GM10248 (cell line): Measurements from ENCODE around the gene INPP4B.

Source experiments
- CTCF ChIA-PET: fragments of 300-600 bp; sonication (Branson Sonifier 250); formaldehyde crosslinking; extraction: SDS; loops from one replicate; lab custom pipeline; 2021; ENCODE audit warnings: antibody characterized with exemption; lab: Yijun Ruan, JAX
- POLR2A ChIA-PET: fragments of 350-650 bp; sonication (Branson Sonifier 250); formaldehyde crosslinking; extraction: SDS; loops from one replicate; lab custom pipeline; 2020; ENCODE audit warnings: antibody characterized with exemption; lab: Yijun Ruan, JAX
- DNase-seq: peaks from one replicate; pipeline ENCODE4 v3.0.0; 2012; ENCODE audit errors: extremely low spot score
- CTCF ChIP-seq: IDR thresholded peaks from 2 replicates; pipeline ENCODE4 v1.5.1; 2012; ENCODE audit warnings: mild to moderate bottlenecking, low read depth; ENCODE audit errors: extremely low read depth, missing control alignments, control extremely low read depth

Gene INPP4B

GRCh38 chr4:142701017-142701416 lies 145.1 kb downstream of the INPP4B start:
- TF ChIP-seq CTCF, result no peak
- POLR2A ChIA-PET, result no interaction called here
- no peak for DNase-seq
- CTCF ChIA-PET, result no interaction called here

GRCh38 chr4:142700531-142700930 lies 145.6 kb downstream of the INPP4B start:
- no peak for DNase-seq
- TF ChIP-seq CTCF, result no peak
- ChIA-PET POLR2A (no interaction called here), CTCF (no interaction called here)

DNA sequence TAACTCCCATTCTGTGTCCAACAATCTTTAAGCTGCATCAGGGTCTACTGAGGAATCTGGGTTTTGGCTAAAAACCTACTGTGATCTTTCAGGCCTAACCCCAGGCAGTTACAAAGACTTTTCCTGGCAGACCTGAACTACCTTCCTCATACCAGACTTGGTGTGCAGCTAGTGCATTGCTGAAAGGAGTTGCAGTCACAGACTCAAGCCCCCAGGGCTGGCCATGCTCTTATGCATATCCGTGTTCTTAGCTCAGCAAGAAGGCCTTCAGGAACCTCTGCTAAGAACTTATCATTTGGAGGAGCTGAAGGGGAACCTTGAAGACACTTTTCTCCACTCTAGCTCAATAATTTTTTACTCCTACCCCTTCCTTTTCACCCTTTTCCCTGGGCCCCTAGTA lies 147.5 kb downstream of the INPP4B start:
- TF ChIP-seq CTCF, result no peak
- DNase-seq, result no peak
- POLR2A ChIA-PET, result no interaction called here
- CTCF ChIA-PET, result no interaction called here

DNA sequence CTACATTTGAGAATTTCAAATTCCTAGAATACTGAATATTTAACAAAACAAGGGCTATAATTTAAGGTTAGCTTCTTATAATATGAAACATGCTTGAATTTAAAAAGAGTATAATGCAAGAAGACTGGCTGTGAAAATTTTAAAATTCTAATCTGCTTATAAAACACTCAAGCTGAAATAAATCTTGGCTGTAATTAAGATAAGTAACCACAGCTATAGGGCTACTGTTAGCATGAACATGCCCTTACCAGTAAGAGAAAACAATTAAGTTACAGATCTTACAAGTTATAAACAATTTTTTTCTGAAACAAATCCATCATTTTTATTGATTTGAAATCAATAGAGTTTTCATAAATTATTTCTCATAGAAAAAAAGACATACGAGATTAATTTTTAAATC lies 148.2 kb downstream of the INPP4B start:
- POLR2A ChIA-PET, result no interaction called here
- CTCF ChIA-PET, result no interaction called here
- TF ChIP-seq CTCF, result no peak
- no peak for DNase-seq

DNA sequence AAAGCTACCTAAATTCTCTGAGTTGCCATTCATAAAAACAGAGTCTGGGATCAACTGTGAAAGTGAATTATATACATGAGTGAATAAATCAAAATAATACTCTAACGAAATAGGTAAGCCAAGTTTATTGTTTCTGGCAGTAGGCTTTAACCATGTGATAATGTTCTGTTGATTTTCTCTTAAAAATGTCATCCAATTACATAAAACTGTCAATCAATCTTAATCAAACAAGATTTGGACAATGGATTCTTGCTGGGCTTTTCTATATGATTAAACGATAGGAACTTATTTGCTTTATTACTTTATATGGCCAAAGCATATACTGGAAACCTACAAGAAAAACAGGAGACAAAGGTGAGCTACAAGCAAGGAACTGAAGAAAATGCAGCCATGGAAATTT lies 148.8 kb downstream of the INPP4B start:
- DNase-seq, result no peak
- ChIA-PET CTCF (no interaction called here), POLR2A (no interaction called here)
- TF ChIP-seq CTCF, result no peak

DNA sequence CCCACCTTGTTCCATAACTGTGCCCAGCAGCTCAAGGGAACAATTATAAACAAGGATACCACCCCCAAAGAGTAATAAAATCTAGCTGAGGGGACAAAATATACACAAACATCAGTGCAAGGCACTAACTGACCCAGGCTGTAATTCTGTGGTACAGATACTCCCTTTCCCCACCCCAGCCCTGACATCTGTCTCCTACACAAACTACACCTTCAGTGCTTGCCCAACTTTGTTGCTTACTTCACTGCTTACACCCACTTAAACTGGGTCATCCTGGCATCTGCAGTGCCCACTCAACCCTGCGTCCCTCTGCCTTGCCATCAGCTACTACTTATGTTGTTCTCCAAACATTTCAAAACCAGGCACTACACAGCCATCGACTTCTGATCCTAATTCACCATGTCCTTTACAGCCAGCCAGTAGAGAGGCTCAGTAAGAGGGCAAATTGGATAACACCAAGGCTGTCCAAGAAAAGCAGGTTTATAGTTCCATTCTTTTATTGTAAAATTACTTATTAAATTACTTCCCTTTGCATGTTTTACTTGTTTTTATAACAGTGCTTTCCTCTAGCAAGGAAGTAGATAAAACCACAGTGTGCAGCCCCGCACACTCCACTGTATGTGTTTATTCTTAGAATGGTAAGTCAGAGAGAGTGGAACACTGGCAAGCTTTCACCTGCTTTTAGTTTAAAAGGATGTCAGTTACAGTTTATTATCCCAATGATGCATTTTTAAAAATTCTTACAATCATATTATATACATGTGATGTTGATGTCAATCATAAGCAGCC lies 149.6 kb downstream of the INPP4B start:
- POLR2A ChIA-PET, result no interaction called here
- CTCF ChIA-PET, result no interaction called here
- DNase-seq, result no peak
- TF ChIP-seq CTCF, result no peak
